ENCODE measurements around the gene DKKL1. TPM values are rescaled to one million over a fixed set of nuclear protein-coding genes. Genes with fewer than 3 reads are reported as not detected.

DKKL1 gene
- total and polyA plus RNA-seq, 2 of the 4 experiments (the other 2 are of a cell fraction), result 0.67 TPM; not detected in 1

DNA sequence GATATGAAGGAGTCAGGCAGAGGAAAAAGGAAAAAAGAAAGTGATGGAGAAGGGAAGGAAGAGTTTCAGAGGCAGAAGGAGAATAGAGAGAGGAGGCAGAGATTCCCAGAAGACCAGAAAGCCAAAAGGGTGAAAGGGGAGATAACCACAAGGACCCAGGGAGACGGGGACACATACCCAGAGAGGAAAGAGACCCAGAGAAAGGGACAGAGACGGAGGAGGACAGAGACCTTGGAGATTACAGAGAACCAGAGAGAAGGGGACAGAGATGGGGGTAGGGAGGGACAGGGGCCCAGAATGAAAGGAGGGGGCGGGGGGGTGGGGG, 58.2 kb downstream of the DKKL1 start:
- Histone ChIP-seq H2AK5ac (ENCODE audit: low read depth, low read length) (no peak overlapping the region), H2BK5ac (ENCODE audit: low read depth, low read length, poor library complexity, severe bottlenecking) (no peak overlapping the region), H4K8ac (ENCODE audit: low read depth in 2 of 2, low read length in 2 of 2) (no peak overlapping the region), H3K4ac (ENCODE audit: low read depth, low read length) (no peak overlapping the region), H3K27ac (ENCODE audit: insufficient read depth, low read length) (no peak overlapping the region), H3K4me3 (ENCODE audit: insufficient read depth, low read depth, low read length) (no peak overlapping the region), H3K79me1 (ENCODE audit: low read depth in 1 of 2, low read length in 2 of 2) (no peaks in the 10 kb centered on the region), H3K9me1 (ENCODE audit: insufficient read depth, low read length) (no peaks in the 10 kb centered on the region), H3K23ac (ENCODE audit: low read depth, low read length) (no peak overlapping the region), H4K20me1 (ENCODE audit: insufficient read depth, low read length) (no peaks in the 10 kb centered on the region), H3K14ac (replicated peaks; ENCODE audit: low read depth, low read length) (no peak overlapping the region), H2BK120ac (ENCODE audit: low read depth, low read length) (no peak overlapping the region), H2BK15ac (ENCODE audit: low read depth, low read length) (no peak overlapping the region), H3K18ac (ENCODE audit: low read depth, low read length) (no peak overlapping the region), H3K56ac (ENCODE audit: extremely low read depth, insufficient read depth, low read length) (no peak overlapping the region), H2AK9ac (replicated peaks; ENCODE audit: low read depth, low read length, poor library complexity) (no peak overlapping the region), H3K27me3 (ENCODE audit: control insufficient read depth, insufficient read depth, low read length) (peaks cover 94% of the 10 kb centered on the region), H3K4me2 (ENCODE audit: low read depth, low read length) (no peak overlapping the region), H4K91ac (ENCODE audit: insufficient read depth, low read depth, low read length) (no peak overlapping the region), H3K36me3 (ENCODE audit: control insufficient read depth, insufficient read depth, low read length) (no peaks in the 10 kb centered on the region), H2AFZ (replicated peaks; ENCODE audit: low read length, poor library complexity) (no peak overlapping the region), H3K4me1 (ENCODE audit: control insufficient read depth, insufficient read depth, low read length) (peaks cover 2% of the 10 kb centered on the region; the same call in 1 of the 2 replicates), H3K9me3 (ENCODE audit: control insufficient read depth, insufficient read depth, low read length) (peaks cover 2% of the 10 kb centered on the region; the same call in 1 of the 2 replicates), H3K9ac (ENCODE audit: low read depth, low read length) (no peak overlapping the region), H2BK20ac (ENCODE audit: low read depth, low read length) (no peak overlapping the region), H4K5ac (ENCODE audit: low read depth, low read length) (no peak overlapping the region)
- POLR2A ChIA-PET (ENCODE audit: unreplicated experiment), result no interaction called here
- no peak for DNase-seq
- BruUV-seq (replicated peaks), result no TSS peak
- in situ Hi-C loops (cut with MboI; ENCODE audit: low sequenced_read_pairs), result no loop called here
- ATAC-seq (ENCODE audit: low read depth), result no peak
- dilution Hi-C loops (cut with HindIII; ENCODE audit: low sequenced_read_pairs, unreplicated experiment), result no loop called here
- CTCF ChIA-PET, result no interaction called here
- no CpG with 5 or more reads among the region's 3 CpGs for WGBS, 2 experiments (ENCODE audit: extremely low coverage in 2 of 2, insufficient read length in 1 of 2)
- TF ChIP-seq MAFK (IDR thresholded peaks at IDR 0.05; ENCODE audit: low read depth, low read length) (no peak), SMC3 (IDR thresholded peaks at IDR 0.05; ENCODE audit: low read depth, low read length) (no peak), RCOR1 (IDR thresholded peaks at IDR 0.05; ENCODE audit: insufficient replicate concordance, low read length) (no peak), RFX5 (IDR thresholded peaks at IDR 0.05; ENCODE audit: low read depth, low read length) (no peak), RAD21 (IDR thresholded peaks at IDR 0.05; ENCODE audit: low read length) (no peak), MAZ (IDR thresholded peaks at IDR 0.05; ENCODE audit: borderline replicate concordance, low read depth, low read length) (no peak), BHLHE40 (IDR thresholded peaks at IDR 0.05; ENCODE audit: low read depth, low read length) (no peak), FOS (IDR thresholded peaks at IDR 0.05; ENCODE audit: low read depth, low read length) (no peak), POLR2A (IDR thresholded peaks at IDR 0.05; ENCODE audit: low read depth, low read length) (no peak), CEBPB (IDR thresholded peaks at IDR 0.05; ENCODE audit: low read depth, low read length) (no peak)
- TF ChIP-seq, protein P1, sequence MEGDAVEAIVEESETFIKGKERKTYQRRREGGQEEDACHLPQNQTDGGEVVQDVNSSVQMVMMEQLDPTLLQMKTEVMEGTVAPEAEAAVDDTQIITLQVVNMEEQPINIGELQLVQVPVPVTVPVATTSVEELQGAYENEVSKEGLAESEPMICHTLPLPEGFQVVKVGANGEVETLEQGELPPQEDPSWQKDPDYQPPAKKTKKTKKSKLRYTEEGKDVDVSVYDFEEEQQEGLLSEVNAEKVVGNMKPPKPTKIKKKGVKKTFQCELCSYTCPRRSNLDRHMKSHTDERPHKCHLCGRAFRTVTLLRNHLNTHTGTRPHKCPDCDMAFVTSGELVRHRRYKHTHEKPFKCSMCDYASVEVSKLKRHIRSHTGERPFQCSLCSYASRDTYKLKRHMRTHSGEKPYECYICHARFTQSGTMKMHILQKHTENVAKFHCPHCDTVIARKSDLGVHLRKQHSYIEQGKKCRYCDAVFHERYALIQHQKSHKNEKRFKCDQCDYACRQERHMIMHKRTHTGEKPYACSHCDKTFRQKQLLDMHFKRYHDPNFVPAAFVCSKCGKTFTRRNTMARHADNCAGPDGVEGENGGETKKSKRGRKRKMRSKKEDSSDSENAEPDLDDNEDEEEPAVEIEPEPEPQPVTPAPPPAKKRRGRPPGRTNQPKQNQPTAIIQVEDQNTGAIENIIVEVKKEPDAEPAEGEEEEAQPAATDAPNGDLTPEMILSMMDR (conservative IDR thresholded peaks at IDR 0.05; ENCODE audit: low read depth, low read length), result no peak
- TF ChIP-seq, protein P2, sequence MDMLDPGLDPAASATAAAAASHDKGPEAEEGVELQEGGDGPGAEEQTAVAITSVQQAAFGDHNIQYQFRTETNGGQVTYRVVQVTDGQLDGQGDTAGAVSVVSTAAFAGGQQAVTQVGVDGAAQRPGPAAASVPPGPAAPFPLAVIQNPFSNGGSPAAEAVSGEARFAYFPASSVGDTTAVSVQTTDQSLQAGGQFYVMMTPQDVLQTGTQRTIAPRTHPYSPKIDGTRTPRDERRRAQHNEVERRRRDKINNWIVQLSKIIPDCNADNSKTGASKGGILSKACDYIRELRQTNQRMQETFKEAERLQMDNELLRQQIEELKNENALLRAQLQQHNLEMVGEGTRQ (IDR thresholded peaks at IDR 0.05; ENCODE audit: low read depth, low read length), result no peak
- TF ChIP-seq, protein P3, sequence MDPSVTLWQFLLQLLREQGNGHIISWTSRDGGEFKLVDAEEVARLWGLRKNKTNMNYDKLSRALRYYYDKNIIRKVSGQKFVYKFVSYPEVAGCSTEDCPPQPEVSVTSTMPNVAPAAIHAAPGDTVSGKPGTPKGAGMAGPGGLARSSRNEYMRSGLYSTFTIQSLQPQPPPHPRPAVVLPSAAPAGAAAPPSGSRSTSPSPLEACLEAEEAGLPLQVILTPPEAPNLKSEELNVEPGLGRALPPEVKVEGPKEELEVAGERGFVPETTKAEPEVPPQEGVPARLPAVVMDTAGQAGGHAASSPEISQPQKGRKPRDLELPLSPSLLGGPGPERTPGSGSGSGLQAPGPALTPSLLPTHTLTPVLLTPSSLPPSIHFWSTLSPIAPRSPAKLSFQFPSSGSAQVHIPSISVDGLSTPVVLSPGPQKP (IDR thresholded peaks at IDR 0.05; ENCODE audit: borderline replicate concordance, low read depth, low read length), result no peak
- intact Hi-C loops (cut with micrococcal nuclease), result no loop called here
